ENCODE results near the gene CRABP2. TPM values are rescaled to one million over a fixed set of nuclear protein-coding genes. Genes with fewer than 3 reads are reported as not detected.
A peak's percentile ranks its signal among the peaks of the same experiment; 100 is the strongest.

Gene CRABP2
- polyA plus RNA-seq, 1 of the 3 experiments (the other 2 are of a cell fraction): 42.1 TPM

- peaks cover 0 to 18% of the 10 kb centered on the region in 2 experiments for H3K36me3 ChIP-seq (replicated peaks in 1 of 2; ENCODE audit: control insufficient read depth in 1 of 2, insufficient read depth in 2 of 2, low read length in 1 of 2)
- peak overlapping the region in 1 of 2 experiments; percentile 71; a peak in 2 of 4 replicates for H3K27ac ChIP-seq (ENCODE audit: low read depth in 2 of 2, low read length in 1 of 2)
- peaks cover 15% of the 10 kb centered on the region for H3F3A ChIP-seq (replicated peaks; ENCODE audit: insufficient read depth)
- ChIA-PET POLR2A (interaction anchor here (0.6 to 2.0 kb wide), 4 partner anchors 9 to 41 kb away, joined by 3 to 7 read pairs (median 4); no protein-coding TSS in a partner anchor), CTCF (interaction anchor here (1.2 to 45.5 kb wide), 6 partner anchors 2 to 230 kb away, joined by 3 to 2702 read pairs (median 5); partner anchors contain the start of genes CRABP2, ISG20L2, METTL25B and NES)
- 72% methylated on average over 8 of the region's 8 CpGs for WGBS (ENCODE audit: low lambda C conversion rate)
- no peak overlapping the region for H2AFZ ChIP-seq (ENCODE audit: low read depth)
- no peaks in the 10 kb centered on the region for H3K27me3 ChIP-seq (ENCODE audit: insufficient read depth)
- H3K9me3 ChIP-seq: no peaks in the 10 kb centered on the region
- no peak overlapping the region for H3K4me2 ChIP-seq
- no peaks in the 10 kb centered on the region for H3K9me2 ChIP-seq
- H3K4me3 ChIP-seq (ENCODE audit: low read depth in 2 of 2, low read length in 1 of 2): no peak overlapping the region
- TF ChIP-seq MXI1 (IDR thresholded peaks at IDR 0.05; ENCODE audit: low read depth, low read length): peak; percentile 36; the same call in 1 of the 2 replicates
- no peak for TF ChIP-seq FOSL2 (IDR thresholded peaks at IDR 0.05; ENCODE audit: borderline replicate concordance, low read depth)
- TF ChIP-seq, protein P1, sequence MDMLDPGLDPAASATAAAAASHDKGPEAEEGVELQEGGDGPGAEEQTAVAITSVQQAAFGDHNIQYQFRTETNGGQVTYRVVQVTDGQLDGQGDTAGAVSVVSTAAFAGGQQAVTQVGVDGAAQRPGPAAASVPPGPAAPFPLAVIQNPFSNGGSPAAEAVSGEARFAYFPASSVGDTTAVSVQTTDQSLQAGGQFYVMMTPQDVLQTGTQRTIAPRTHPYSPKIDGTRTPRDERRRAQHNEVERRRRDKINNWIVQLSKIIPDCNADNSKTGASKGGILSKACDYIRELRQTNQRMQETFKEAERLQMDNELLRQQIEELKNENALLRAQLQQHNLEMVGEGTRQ (IDR thresholded peaks at IDR 0.05; ENCODE audit: borderline replicate concordance, low read depth, low read length): no peak
- TF ChIP-seq NRF1 (IDR thresholded peaks at IDR 0.05; ENCODE audit: low read depth, low read length): no peak
- TF ChIP-seq EP300 (IDR thresholded peaks at IDR 0.05; ENCODE audit: borderline replicate concordance in 1 of 2, low read depth in 1 of 2, low read length in 1 of 2): no peak
- no peaks in the 10 kb centered on the region for H3K79me2 ChIP-seq (ENCODE audit: insufficient read depth)
- DNase-seq: peak; percentile 67
- peaks cover 14 to 51% of the 10 kb centered on the region in 2 experiments; a peak in 3 of 4 replicates for H3K4me1 ChIP-seq (ENCODE audit: control insufficient read depth in 1 of 2, insufficient read depth in 2 of 2, low read depth in 1 of 2, low read length in 1 of 2)
- H4K20me1 ChIP-seq (ENCODE audit: insufficient read depth): no peaks in the 10 kb centered on the region
- no peak overlapping the region for H3K9ac ChIP-seq
These were observed 7.9 kb downstream of the CRABP2 start for GRCh38 chr1:156697481-156697880.

DNA sequence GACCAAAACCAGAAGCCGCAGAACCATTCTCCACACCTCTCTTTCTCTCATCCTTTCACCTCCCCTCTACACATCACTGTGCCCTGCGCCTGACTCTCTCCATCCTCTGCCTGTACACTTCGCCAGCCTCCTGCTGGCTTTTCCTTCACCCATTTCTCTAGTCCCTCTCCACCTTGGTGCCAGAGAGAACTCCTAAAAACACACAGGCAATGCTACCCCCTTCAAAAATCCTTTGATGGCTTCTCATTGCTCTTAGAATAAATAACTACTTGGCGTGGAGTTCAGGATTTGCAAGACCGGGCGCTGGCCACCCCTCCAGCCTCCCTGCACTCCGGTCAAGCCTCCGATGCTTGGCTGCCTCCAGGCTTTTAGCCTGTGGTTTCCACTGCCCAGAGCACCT lies 8.6 kb downstream of the CRABP2 start:
- POLR2A ChIA-PET: interaction anchor here (1.4 kb wide), 1 partner anchor 14 kb away, joined by 4 read pairs; no protein-coding TSS in a partner anchor
- no peaks in the 10 kb centered on the region for H4K20me1 ChIP-seq (ENCODE audit: insufficient read depth)
- peaks cover 15% of the 10 kb centered on the region for H3F3A ChIP-seq (replicated peaks; ENCODE audit: insufficient read depth)
- CTCF ChIA-PET: interaction anchor here (1.2 to 45.5 kb wide), 4 partner anchors 1 to 393 kb away, joined by 3 to 2702 read pairs (median 1352); partner anchors contain the start of genes CRABP2, ISG20L2, METTL25B and NES
- no peak overlapping the region for H2AFZ ChIP-seq (ENCODE audit: low read depth)
- H3K27me3 ChIP-seq (ENCODE audit: insufficient read depth): no peaks in the 10 kb centered on the region
- H3K79me2 ChIP-seq (ENCODE audit: insufficient read depth): no peaks in the 10 kb centered on the region
- WGBS (ENCODE audit: low lambda C conversion rate): 94% methylated on average over 8 of the region's 8 CpGs
- no peak overlapping the region for H3K9ac ChIP-seq
- H3K9me3 ChIP-seq: no peaks in the 10 kb centered on the region
- H3K27ac ChIP-seq (ENCODE audit: low read depth in 2 of 2, low read length in 1 of 2): peak overlapping the region in 1 of 2 experiments; percentile 71; a peak in 2 of 4 replicates
- H3K9me2 ChIP-seq: no peaks in the 10 kb centered on the region
- no peak overlapping the region for H3K4me3 ChIP-seq (ENCODE audit: low read depth in 2 of 2, low read length in 1 of 2)
- H3K4me2 ChIP-seq: no peak overlapping the region
- H3K4me1 ChIP-seq (ENCODE audit: control insufficient read depth in 1 of 2, insufficient read depth in 2 of 2, low read depth in 1 of 2, low read length in 1 of 2): peaks cover 14 to 57% of the 10 kb centered on the region in 2 experiments; a peak in 3 of 4 replicates
- H3K36me3 ChIP-seq (replicated peaks in 1 of 2; ENCODE audit: control insufficient read depth in 1 of 2, insufficient read depth in 2 of 2, low read length in 1 of 2): peaks cover 0 to 18% of the 10 kb centered on the region in 2 experiments
- DNase-seq: no peak
- TF ChIP-seq CHD2 (IDR thresholded peaks at IDR 0.05; ENCODE audit: low read length, partially characterized antibody): no peak
- no peak for TF ChIP-seq FOSL2 (IDR thresholded peaks at IDR 0.05; ENCODE audit: borderline replicate concordance, low read depth)
- TF ChIP-seq, protein P2, sequence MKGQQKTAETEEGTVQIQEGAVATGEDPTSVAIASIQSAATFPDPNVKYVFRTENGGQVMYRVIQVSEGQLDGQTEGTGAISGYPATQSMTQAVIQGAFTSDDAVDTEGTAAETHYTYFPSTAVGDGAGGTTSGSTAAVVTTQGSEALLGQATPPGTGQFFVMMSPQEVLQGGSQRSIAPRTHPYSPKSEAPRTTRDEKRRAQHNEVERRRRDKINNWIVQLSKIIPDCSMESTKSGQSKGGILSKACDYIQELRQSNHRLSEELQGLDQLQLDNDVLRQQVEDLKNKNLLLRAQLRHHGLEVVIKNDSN (IDR thresholded peaks at IDR 0.05; ENCODE audit: borderline replicate concordance, low read depth): no peak
- no peak for TF ChIP-seq FOXM1 (IDR thresholded peaks at IDR 0.05; ENCODE audit: low read depth)
- no peak for TF ChIP-seq FOXJ3 (CRISPR knock-in tag; IDR thresholded peaks at IDR 0.05)
- TF ChIP-seq TCF12 (IDR thresholded peaks at IDR 0.05): no peak
- no peak for TF ChIP-seq SMC3 (IDR thresholded peaks at IDR 0.05; ENCODE audit: low read depth, low read length)
- TF ChIP-seq EZH2phosphoT487 (IDR thresholded peaks at IDR 0.05; ENCODE audit: borderline replicate concordance, low read depth): no peak

Data from SK-N-SH (cell line).